AG10803 (cell line): ENCODE data around the gene EFR3B.
"Not testable (repeated sequence)": the region's sequence is repeated elsewhere in the genome, so short reads cannot be mapped to it uniquely, and the experiment has no call there.

ENCODE experiments used
- DNase-seq: peaks from one replicate; pipeline ENCODE4 v3.0.0; 2010; ENCODE audit warnings: low read depth
- H3K4me3 ChIP-seq: 2 replicates; pipeline ENCODE4 v1.5.1; 2011; ENCODE audit warnings: mild to moderate bottlenecking, low read length, control low read depth
- TF ChIP-seq, protein P1 (sequence below): conservative IDR thresholded peaks from 2 replicates; pipeline ENCODE4 v1.5.1; 2011; ENCODE audit warnings: mild to moderate bottlenecking, low read length, control low read depth, inconsistent platforms

Gene EFR3B

GRCh38 chr2:25001325-25001637, 40.6 kb upstream of the EFR3B start:
- TF ChIP-seq, protein P1, sequence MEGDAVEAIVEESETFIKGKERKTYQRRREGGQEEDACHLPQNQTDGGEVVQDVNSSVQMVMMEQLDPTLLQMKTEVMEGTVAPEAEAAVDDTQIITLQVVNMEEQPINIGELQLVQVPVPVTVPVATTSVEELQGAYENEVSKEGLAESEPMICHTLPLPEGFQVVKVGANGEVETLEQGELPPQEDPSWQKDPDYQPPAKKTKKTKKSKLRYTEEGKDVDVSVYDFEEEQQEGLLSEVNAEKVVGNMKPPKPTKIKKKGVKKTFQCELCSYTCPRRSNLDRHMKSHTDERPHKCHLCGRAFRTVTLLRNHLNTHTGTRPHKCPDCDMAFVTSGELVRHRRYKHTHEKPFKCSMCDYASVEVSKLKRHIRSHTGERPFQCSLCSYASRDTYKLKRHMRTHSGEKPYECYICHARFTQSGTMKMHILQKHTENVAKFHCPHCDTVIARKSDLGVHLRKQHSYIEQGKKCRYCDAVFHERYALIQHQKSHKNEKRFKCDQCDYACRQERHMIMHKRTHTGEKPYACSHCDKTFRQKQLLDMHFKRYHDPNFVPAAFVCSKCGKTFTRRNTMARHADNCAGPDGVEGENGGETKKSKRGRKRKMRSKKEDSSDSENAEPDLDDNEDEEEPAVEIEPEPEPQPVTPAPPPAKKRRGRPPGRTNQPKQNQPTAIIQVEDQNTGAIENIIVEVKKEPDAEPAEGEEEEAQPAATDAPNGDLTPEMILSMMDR = no peak
- no peak for DNase-seq
- no peak overlapping the region for H3K4me3 ChIP-seq

DNA sequence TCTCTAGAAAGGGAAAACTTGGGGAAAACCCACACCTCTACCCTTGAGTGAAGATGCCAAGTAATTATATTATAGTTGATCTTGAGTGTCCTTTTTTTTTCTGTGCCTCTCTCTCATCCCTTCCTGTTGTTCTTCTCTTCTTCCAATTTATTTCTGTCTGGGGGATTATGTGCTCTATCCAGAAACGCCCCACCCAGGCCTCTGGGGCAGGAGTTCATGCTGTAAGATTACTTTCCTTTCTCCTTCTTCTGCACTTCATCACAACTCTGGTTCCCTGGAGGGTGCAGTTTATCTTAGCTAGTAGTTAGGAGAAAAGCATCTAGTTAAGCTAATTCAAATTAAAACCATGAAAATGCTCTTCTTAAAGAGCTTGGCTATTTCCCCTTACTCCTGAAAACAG, 39.8 kb upstream of the EFR3B start:
- no peak for DNase-seq
- TF ChIP-seq, protein P1 = no peak
- no peak overlapping the region for H3K4me3 ChIP-seq

- no peak for DNase-seq
- H3K4me3 ChIP-seq = no peak overlapping the region
- TF ChIP-seq, protein P1 = no peak
Measured at GRCh38 chr2:25009954-25010353, 31.9 kb upstream of the EFR3B start.

DNA sequence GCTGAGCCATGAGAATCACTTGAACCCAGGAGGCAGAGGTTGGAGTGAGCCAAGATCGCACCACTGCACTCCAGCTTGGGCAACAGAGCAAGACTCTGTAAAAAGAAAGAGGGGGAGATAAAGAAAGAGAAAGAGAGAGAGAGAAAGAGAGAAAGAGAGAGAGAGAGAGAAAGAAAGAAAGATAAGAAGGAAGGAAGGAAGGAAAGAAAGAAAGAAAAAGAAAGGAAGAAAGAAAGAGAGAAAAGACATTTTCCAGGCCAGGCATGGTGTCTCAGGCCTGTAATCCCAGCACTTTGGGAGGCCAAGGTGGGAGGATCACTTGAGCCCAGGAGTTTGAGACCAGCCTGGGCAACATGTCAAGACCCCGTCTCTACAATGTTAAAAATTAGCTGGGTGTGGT, 30.5 kb upstream of the EFR3B start:
- DNase-seq, H3K4me3 ChIP-seq: not testable (repeated sequence)

DNA sequence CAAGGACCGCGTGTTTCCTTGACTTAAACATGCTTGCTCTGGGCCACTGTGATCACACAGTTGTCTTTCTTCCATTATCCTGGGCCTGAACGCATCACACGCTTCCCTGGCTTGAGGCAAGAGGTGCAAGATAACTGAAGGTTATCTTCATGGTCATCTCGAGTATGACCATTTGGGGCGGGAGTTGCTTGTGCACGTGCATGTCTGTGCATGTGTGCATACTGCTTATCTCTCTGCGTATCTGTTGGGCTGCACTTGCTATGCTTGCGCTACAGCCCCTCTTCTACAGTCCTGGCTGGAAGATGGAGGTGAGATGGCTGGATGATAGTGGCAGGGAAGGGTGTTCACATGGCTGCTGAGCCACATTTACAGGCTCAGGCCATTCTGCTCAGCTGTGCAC, 27.2 kb upstream of the EFR3B start:
- TF ChIP-seq, protein P1 = no peak
- no peak overlapping the region for H3K4me3 ChIP-seq
- DNase-seq = no peak

DNA sequence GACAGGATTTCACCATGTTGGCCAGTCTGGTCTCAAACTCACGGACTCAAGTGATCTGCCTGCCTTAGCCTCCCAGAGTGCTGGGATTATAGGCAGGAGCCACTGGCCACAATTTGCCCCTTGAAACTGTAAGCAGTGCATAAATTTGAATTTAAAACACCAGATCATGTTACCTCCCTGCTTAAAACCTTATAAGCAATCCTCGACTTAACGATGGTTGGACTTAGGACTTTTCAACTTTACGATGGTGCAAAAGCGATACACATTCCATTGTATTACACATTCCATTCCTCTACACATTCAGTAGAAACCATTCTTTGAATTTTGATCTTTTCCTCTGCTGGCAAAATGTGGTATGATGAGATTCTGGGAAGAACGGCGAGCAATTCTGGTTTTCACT, 23.2 kb upstream of the EFR3B start:
- no peak overlapping the region for H3K4me3 ChIP-seq
- TF ChIP-seq, protein P1 = no peak
- DNase-seq = no peak

GRCh38 chr2:25021791-25022362, 20.0 kb upstream of the EFR3B start:
- H3K4me3 ChIP-seq = no peak overlapping the region
- TF ChIP-seq, protein P1 = no peak
- DNase-seq = no peak

DNA sequence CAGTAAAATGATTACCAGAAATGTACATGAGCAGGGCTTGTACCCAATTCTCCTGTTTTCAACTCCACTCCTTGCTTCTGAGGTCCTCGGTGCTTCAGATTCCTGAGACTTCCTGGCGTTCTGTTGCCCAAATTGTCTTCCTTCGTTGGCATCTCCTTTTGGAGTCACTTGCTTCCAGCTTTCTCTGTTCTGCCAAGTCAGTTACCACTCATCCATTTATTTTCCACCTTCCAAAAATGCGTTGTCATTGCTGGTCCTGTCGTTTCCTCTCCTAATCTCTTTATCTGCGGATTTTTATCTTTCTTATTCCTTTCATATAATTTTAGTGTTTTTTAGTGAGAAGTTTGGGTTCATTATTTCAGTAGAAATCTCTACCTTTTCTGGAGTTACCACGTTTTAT, 18.5 kb upstream of the EFR3B start:
- no peak for DNase-seq

More for the DNA sequence above, 18.5 kb upstream of the EFR3B start:
- no peak overlapping the region for H3K4me3 ChIP-seq
- TF ChIP-seq, protein P1 = no peak
